Activated T-helper 17 cell treated with anti-CD3 and anti-CD28 coated beads, Interleukin-2, amount 50 U/mL, for 72 hours (primary cell): ENCODE data around the gene USP37. TPM values are rescaled to one million over a fixed set of nuclear protein-coding genes. Genes with fewer than 3 reads are reported as not detected.

ENCODE experiments used
- ATAC-seq: fragments of 150-1000 bp; cut with Tn5 transposase; replicated peaks from 2 replicates; pipeline ENCODE4 v1.10.0; 2021; ENCODE audit warnings: mild to moderate bottlenecking, moderate library complexity
- H3K27ac Mint-ChIP-seq: one replicate; pipeline ENCODE4 v1.8.0; 2022; ENCODE audit warnings: mixed read lengths
- H3K27me3 Mint-ChIP-seq: one replicate; pipeline ENCODE4 v1.8.0; 2022; ENCODE audit warnings: mixed read lengths
- H3K36me3 Mint-ChIP-seq: one replicate; pipeline ENCODE4 v1.8.0; 2022; ENCODE audit warnings: low read depth, mild to moderate bottlenecking, mixed read lengths
- H3K4me1 Mint-ChIP-seq: one replicate; pipeline ENCODE4 v1.8.0; 2022; ENCODE audit warnings: mixed read lengths
- H3K4me3 Mint-ChIP-seq: one replicate; pipeline ENCODE4 v1.8.0; 2022; ENCODE audit warnings: mild to moderate bottlenecking, mixed read lengths
- H3K9me3 Mint-ChIP-seq: one replicate; pipeline ENCODE4 v1.8.0; 2022; ENCODE audit warnings: mixed read lengths
- total RNA-seq, 2 donors: library from RNA; stranded (reverse); gene quantifications; one replicate each; pipeline ENCODE4 v1.2.3, GENCODE V29; 2022

USP37 gene
- total RNA-seq = 100 to 1,000 TPM in 1 of 2 donors, 10 to 100 TPM in 1; 37.3 to 111 TPM

- H3K4me3 Mint-ChIP-seq = peak within 1 kb of the TSS; percentile 91
- peak; percentile 87 for ATAC-seq
- peak within 1 kb of the TSS; percentile 89 for H3K27ac Mint-ChIP-seq
- H3K4me1 Mint-ChIP-seq = peaks cover 42% of the 10 kb centered on the region
- no peaks in the 10 kb centered on the region for H3K27me3 Mint-ChIP-seq
- H3K36me3 Mint-ChIP-seq = peaks cover 100% of the 10 kb centered on the region
- no peaks in the 10 kb centered on the region for H3K9me3 Mint-ChIP-seq
Measured at GRCh38 chr2:218568190-218569037, at the start of gene USP37, which contains the start of gene CNOT9. Gene USP37, minus strand, starts transcription at chr2:218568351. Its CDS starts 9,698 bp downstream, at chr2:218558653. Gene CNOT9, plus strand, starts transcription at chr2:218568839. Its CDS starts 116 bp downstream, at chr2:218568955.

- Mint-ChIP-seq H3K36me3 (no peaks in the 10 kb centered on the region), H3K4me1 (no peaks in the 10 kb centered on the region), H3K4me3 (no peak overlapping the region), H3K27ac (no peak overlapping the region), H3K9me3 (no peaks in the 10 kb centered on the region), H3K27me3 (no peaks in the 10 kb centered on the region)
- ATAC-seq = no peak
Measured at GRCh38 chr2:218615868-218616315, 47.7 kb upstream of the USP37 start.

GRCh38 chr2:218607436-218608115 is 39.4 kb upstream of the USP37 start, which contains the start of gene PLCD4:
Gene PLCD4, plus strand, starts transcription at chr2:218607899. Its CDS starts 7,841 bp downstream, at chr2:218615740.
- Mint-ChIP-seq H3K9me3 (no peaks in the 10 kb centered on the region), H3K4me1 (no peaks in the 10 kb centered on the region), H3K4me3 (no peak within 1 kb of the TSS), H3K27me3 (peaks cover 19% of the 10 kb centered on the region), H3K36me3 (no peaks in the 10 kb centered on the region), H3K27ac (no peak within 1 kb of the TSS)
- ATAC-seq = no peak

GRCh38 chr2:218605432-218605831 is 37.3 kb upstream of the USP37 start:
- no peak for ATAC-seq
- Mint-ChIP-seq H3K9me3 (no peaks in the 10 kb centered on the region), H3K27ac (no peak overlapping the region), H3K36me3 (no peaks in the 10 kb centered on the region), H3K27me3 (peaks cover 19% of the 10 kb centered on the region), H3K4me3 (no peak overlapping the region), H3K4me1 (no peaks in the 10 kb centered on the region)

DNA sequence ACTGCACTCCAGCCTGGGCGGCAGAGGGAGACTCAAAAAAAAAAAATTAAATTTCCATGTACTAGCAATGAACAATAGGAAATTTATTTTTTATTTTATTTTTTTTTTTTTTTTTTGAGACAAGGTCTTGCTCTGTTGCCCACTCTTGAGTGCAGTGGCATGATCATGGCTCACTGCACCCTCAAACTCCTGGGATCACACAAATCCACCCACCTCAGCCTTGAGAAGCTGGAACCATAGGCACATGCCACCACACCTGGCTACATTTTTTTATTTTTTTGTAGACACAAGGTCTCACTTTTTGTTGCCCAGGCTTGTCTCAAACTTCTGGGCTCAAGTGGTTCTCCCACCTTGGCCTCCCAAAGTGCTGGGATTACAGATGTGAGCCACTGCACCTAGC is 17.4 kb upstream of the USP37 start:
- Mint-ChIP-seq H3K27me3 (no peaks in the 10 kb centered on the region), H3K36me3 (peaks cover 100% of the 10 kb centered on the region), H3K4me3 (no peak overlapping the region), H3K9me3 (no peaks in the 10 kb centered on the region), H3K27ac (no peak overlapping the region), H3K4me1 (no peaks in the 10 kb centered on the region)
- ATAC-seq = no peak

DNA sequence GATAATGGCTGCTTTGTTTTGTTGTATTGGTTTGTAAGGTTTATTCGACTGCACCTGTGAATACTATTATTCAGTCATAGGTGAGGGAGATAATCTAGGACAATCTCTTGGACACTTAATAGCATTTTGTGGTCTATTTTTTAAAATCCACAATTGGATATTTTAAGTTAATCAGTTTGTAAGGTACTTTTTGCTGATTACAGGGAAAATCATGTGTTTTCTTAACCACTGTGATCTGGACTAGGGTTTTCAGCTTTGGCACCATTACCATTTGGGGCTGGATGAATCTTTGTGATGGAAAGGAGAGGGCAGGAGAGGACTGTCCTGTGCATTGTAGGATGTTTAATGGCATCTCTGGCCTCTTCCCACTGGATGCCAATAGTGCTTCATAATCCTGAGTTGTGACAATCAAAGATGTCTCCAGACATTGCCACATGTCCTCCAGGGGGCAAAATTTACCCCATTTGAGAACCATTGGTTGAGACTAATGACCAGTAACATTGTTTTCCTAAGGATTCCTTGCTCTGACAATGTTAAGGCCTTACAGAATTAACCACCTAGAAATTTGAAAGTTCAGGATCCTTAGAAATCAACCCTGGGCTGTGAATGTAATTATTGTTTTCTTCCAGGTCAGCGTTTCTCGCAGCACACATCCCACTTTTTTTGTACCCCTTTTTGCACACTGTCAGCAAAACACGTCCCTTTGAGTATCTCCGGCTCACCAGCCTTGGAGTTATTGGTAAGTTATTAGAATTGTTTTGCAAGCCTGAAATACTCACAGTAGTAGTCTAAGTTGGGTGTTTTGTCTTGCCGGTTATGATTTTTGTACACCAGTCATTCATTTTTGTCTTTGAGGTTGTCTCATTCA is 16.1 kb upstream of the USP37 start:
- H3K36me3 Mint-ChIP-seq = peaks cover 94% of the 10 kb centered on the region
- no peak for ATAC-seq
- no peak overlapping the region for H3K27ac Mint-ChIP-seq
- no peaks in the 10 kb centered on the region for H3K27me3 Mint-ChIP-seq
- no peak overlapping the region for H3K4me3 Mint-ChIP-seq
- H3K9me3 Mint-ChIP-seq = no peaks in the 10 kb centered on the region
- no peaks in the 10 kb centered on the region for H3K4me1 Mint-ChIP-seq

GRCh38 chr2:218582076-218582475 is 13.9 kb upstream of the USP37 start:
- ATAC-seq = peak; percentile 100
- Mint-ChIP-seq H3K4me1 (peaks cover 9% of the 10 kb centered on the region), H3K9me3 (no peaks in the 10 kb centered on the region), H3K27me3 (no peaks in the 10 kb centered on the region), H3K27ac (peak overlapping the region; percentile 56), H3K36me3 (peaks cover 92% of the 10 kb centered on the region), H3K4me3 (no peak overlapping the region)

- H3K4me3 Mint-ChIP-seq = no peak overlapping the region
- no peaks in the 10 kb centered on the region for H3K9me3 Mint-ChIP-seq
- H3K36me3 Mint-ChIP-seq = peaks cover 91% of the 10 kb centered on the region
- ATAC-seq = no peak
- no peaks in the 10 kb centered on the region for H3K27me3 Mint-ChIP-seq
- peak overlapping the region; percentile 29 for H3K27ac Mint-ChIP-seq
- peaks cover 9% of the 10 kb centered on the region for H3K4me1 Mint-ChIP-seq
Measured at GRCh38 chr2:218578272-218578877, 10.2 kb upstream of the USP37 start.

DNA sequence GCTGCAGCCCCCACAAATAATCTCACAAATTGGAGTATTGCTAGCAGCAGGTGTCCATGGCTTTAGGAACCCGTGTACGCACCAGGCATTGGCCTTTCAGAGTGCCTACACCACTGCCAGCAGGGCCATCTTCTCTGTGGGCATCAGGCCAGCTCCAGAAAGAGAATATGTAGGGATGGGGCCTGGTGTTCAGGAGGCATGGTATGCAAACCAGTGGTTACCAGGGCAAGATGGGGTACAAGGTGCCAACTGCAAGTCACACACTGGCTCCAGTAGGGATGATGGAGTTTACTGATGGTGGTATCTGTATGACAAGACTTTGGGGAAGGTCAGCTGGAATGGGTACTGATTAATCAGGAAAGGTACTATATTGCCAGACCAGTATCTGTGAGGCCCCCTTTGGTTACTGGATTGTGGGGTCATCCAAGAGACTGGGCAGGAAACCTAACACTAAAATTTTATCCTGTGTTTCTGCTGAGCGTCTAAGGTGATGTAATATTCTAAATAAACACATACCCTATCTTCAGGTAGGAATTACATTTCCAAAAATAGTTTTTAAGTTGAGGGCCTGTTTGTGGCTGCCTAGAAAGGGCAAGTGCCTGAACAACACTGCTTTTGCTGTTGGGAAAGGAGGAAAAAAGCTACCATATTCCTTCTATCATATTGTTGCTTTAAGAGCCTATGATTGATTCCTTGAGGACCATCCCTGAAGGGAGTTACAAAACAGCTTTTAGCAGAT is 9.5 kb upstream of the USP37 start:
- no peak for ATAC-seq
- Mint-ChIP-seq H3K4me3 (no peak overlapping the region), H3K4me1 (peaks cover 9% of the 10 kb centered on the region), H3K27me3 (no peaks in the 10 kb centered on the region), H3K27ac (peak overlapping the region; percentile 29), H3K9me3 (no peaks in the 10 kb centered on the region), H3K36me3 (peaks cover 91% of the 10 kb centered on the region)

DNA sequence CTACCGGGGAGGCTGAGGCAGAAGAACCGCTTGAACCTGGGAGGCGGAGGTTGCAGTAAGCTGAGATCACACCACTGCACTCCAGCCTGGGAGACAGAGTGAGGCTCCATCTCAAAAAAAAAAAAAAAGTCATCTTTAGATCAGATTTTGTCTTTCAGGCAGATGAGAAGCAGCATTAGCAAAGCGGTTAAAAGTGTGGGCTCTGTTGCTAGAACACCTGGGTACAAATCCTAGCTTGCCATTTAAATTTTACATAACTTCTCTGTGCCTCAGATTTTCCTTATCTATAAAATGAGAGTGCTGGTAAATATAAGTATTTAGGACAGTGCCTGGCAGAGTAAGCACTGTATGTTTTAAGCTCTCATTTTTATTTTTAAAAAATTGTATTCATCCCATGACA is 8.7 kb upstream of the USP37 start:
- no peaks in the 10 kb centered on the region for H3K9me3 Mint-ChIP-seq
- H3K27ac Mint-ChIP-seq = no peak overlapping the region
- no peak for ATAC-seq
- H3K4me1 Mint-ChIP-seq = peaks cover 9% of the 10 kb centered on the region
- H3K4me3 Mint-ChIP-seq = no peak overlapping the region
- H3K27me3 Mint-ChIP-seq = no peaks in the 10 kb centered on the region
- H3K36me3 Mint-ChIP-seq = peaks cover 91% of the 10 kb centered on the region

DNA sequence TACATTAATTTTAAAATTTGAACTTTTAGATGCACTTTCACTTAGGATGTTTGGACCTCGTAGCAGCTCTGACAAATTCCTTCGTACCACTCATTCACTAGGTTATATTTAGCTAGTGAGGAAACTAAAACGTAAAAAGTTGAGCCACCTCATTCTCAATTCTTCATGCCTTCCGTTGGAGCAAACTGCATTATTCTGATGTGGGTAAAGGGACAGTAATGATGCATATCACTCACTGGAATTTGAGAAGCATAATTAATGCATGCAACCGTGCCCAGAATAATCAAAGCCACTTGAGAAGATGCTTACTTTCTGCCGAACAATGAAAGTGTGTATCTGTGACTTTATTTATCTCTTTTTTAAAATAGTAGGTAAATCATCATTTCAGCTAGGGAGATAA is 2.7 kb upstream of the USP37 start:
- Mint-ChIP-seq H3K4me1 (peaks cover 30% of the 10 kb centered on the region), H3K9me3 (no peaks in the 10 kb centered on the region)

GRCh38 chr2:218569661-218570500 is 1.7 kb upstream of the USP37 start:
- Mint-ChIP-seq H3K36me3 (peaks cover 100% of the 10 kb centered on the region), H3K4me1 (peaks cover 30% of the 10 kb centered on the region), H3K27me3 (no peaks in the 10 kb centered on the region), H3K9me3 (no peaks in the 10 kb centered on the region), H3K27ac (peak overlapping the region; percentile 89), H3K4me3 (peak overlapping the region; percentile 91)
- no peak for ATAC-seq

More for the DNA sequence above, 2.7 kb upstream of the USP37 start:
- Mint-ChIP-seq H3K4me3 (peak overlapping the region; percentile 91), H3K36me3 (peaks cover 100% of the 10 kb centered on the region), H3K27me3 (no peaks in the 10 kb centered on the region), H3K27ac (peak overlapping the region; percentile 89)
- no peak for ATAC-seq
